Endothelial cell of umbilical vein (primary cell): Measurements from ENCODE around the gene SERPINF2. TPM values are rescaled to one million over a fixed set of nuclear protein-coding genes. Genes with fewer than 3 reads are reported as not detected.

Source experiments
- BruUV-seq: library from RNA; stranded (reverse); fragments of 400-500 nt; replicated peaks from 2 replicates; lab custom pipeline; 2021; lab: Mats Ljungman, UMichigan
- CTCF ChIA-PET: fragments of 300-600, 350-600 bp; sonication (Branson Sonifier 250); formaldehyde crosslinking; loops from one replicate; lab custom pipeline; 2021; ENCODE audit warnings: antibody characterized with exemption, inconsistent platforms; lab: Charles Lee
- POLR2A ChIA-PET: fragments of 300-600, 350-600 bp; sonication (Branson Sonifier 250); formaldehyde crosslinking; loops from one replicate; lab custom pipeline; 2021; ENCODE audit warnings: antibody characterized with exemption, inconsistent platforms; lab: Charles Lee
- DNase-seq: peaks from one replicate; pipeline ENCODE4 v3.0.0-alpha.2; 2011; ENCODE audit warnings: low read depth, low spot score
- FAIRE-seq: peaks from 2 replicates; lab custom pipeline; 2011; peaks lifted over from hg19 to GRCh38; lab: Jason Lieb, UNC
- H2AFZ ChIP-seq: 2 replicates; pipeline ENCODE4 v1.6.0; 2012; ENCODE audit warnings: low read depth, low read length, control low read depth, inconsistent platforms
- H3K27ac ChIP-seq: 2 replicates; pipeline ENCODE4 v1.5.1; 2011; ENCODE audit warnings: low read depth, mild to moderate bottlenecking, control low read depth, low read length, moderate library complexity; ENCODE audit not compliant: insufficient read depth
- H3K27me3 ChIP-seq, 2 experiments: 2 replicates each; pipeline versions ENCODE4 v1.6.0 to v1.6.1; 2011; ENCODE audit warnings: low read length in 2 of 2, mixed read lengths in 1 of 2; ENCODE audit not compliant: control insufficient read depth in 2 of 2, insufficient read depth in 2 of 2
- H3K36me3 ChIP-seq, 2 experiments: 2 replicates in 1 of 2; 3 replicates in 1 of 2; pipeline ENCODE4 v1.5.1; 2011; ENCODE audit warnings: low read length in 2 of 2, mild to moderate bottlenecking in 1 of 2, moderate library complexity in 1 of 2; ENCODE audit not compliant: control insufficient read depth in 2 of 2, insufficient read depth in 2 of 2; ENCODE audit errors: extremely low read depth in 1 of 2
- H3K4me1 ChIP-seq: 3 replicates; pipeline ENCODE4 v1.5.1; 2011; ENCODE audit warnings: mild to moderate bottlenecking, low read length; ENCODE audit not compliant: control insufficient read depth, insufficient read depth; ENCODE audit errors: extremely low read depth
- H3K4me2 ChIP-seq: 2 replicates; pipeline ENCODE4 v1.6.1; 2011; ENCODE audit warnings: low read length, control low read depth, mixed read lengths; ENCODE audit not compliant: insufficient read depth
- H3K4me3 ChIP-seq, 3 experiments: fragments of 200-600 bp in 1 of 3; sonication (generic), shearing (Covaris generic) in 1 of 3; replicated peaks in 1 of 3; 2 replicates each; pipeline ENCODE4 v1.5.1; 2011 to 2016; ENCODE audit warnings: control low read depth in 3 of 3, low read length in 3 of 3, mild to moderate bottlenecking in 2 of 3, inconsistent platforms in 1 of 3, low read depth in 1 of 3, moderate library complexity in 1 of 3; ENCODE audit not compliant: insufficient read depth in 1 of 3
- H3K79me2 ChIP-seq: 2 replicates; pipeline ENCODE4 v1.6.0; 2012; ENCODE audit warnings: low read length, inconsistent platforms; ENCODE audit not compliant: control insufficient read depth, insufficient read depth
- H3K9ac ChIP-seq: replicated peaks from 2 replicates; pipeline ENCODE3; 2011; ENCODE audit warnings: low read length, control low read depth; ENCODE audit not compliant: insufficient read depth; ENCODE audit errors: extremely low read depth
- H3K9me1 ChIP-seq: replicated peaks from 3 replicates; pipeline ENCODE4 v1.6.0; 2011; ENCODE audit warnings: mild to moderate bottlenecking, low read length; ENCODE audit not compliant: control insufficient read depth, insufficient read depth; ENCODE audit errors: extremely low read depth
- H3K9me3 ChIP-seq: replicated peaks from 2 replicates; pipeline ENCODE4 v1.5.1; 2012; ENCODE audit warnings: low read length, inconsistent platforms; ENCODE audit not compliant: control insufficient read depth, insufficient read depth
- H4K20me1 ChIP-seq: replicated peaks from 2 replicates; pipeline ENCODE3; 2011; ENCODE audit warnings: mild to moderate bottlenecking, low read length; ENCODE audit not compliant: control insufficient read depth, insufficient read depth; ENCODE audit errors: extremely low read depth
- EZH2 ChIP-seq: IDR thresholded peaks from 2 replicates; pipeline ENCODE4 v1.6.1; 2012; ENCODE audit warnings: borderline replicate concordance, low read depth, mild to moderate bottlenecking, moderate library complexity, low read length, inconsistent platforms; ENCODE audit not compliant: severe bottlenecking
- FOS ChIP-seq: IDR thresholded peaks from 2 replicates; pipeline ENCODE4 v1.6.1; 2011; ENCODE audit warnings: mild to moderate bottlenecking, low read length, moderate library complexity, borderline replicate concordance; ENCODE audit not compliant: insufficient read depth
- GATA2 ChIP-seq: IDR thresholded peaks from 2 replicates; pipeline ENCODE4 v1.7.0; 2011; ENCODE audit warnings: low read depth, mild to moderate bottlenecking, moderate library complexity, mixed read lengths, low read length; ENCODE audit not compliant: insufficient read length, insufficient read depth
- JUN ChIP-seq: IDR thresholded peaks from 2 replicates; pipeline ENCODE4 v1.6.1; 2011; ENCODE audit warnings: borderline replicate concordance, low read depth; ENCODE audit not compliant: insufficient read length, insufficient read depth
- MYC ChIP-seq: IDR thresholded peaks from one replicate; pipeline ENCODE4 v1.6.1; 2011; ENCODE audit warnings: mild to moderate bottlenecking, low read depth, low read length
- POLR2A ChIP-seq: IDR thresholded peaks from 2 replicates; pipeline ENCODE4 v1.6.1; 2012; ENCODE audit warnings: low read depth, mild to moderate bottlenecking, control low read depth, low read length
- POLR2AphosphoS5 ChIP-seq: IDR thresholded peaks from 2 replicates; pipeline ENCODE4 v1.6.1; 2012; ENCODE audit warnings: low read depth, mild to moderate bottlenecking, control low read depth, low read length, moderate library complexity; ENCODE audit not compliant: insufficient read depth
- dilution Hi-C: fragments of 300-500 bp; cut with MboI; formaldehyde crosslinking; loops from one replicate; pipeline ENCODE4 v1.15.0; 2019; ENCODE audit warnings: low sequenced_read_pairs; ENCODE audit not compliant: extremely low pct_ligation_motif_present
- intact Hi-C: fragments of 100-400 bp; cut with micrococcal nuclease; formaldehyde crosslinking; loops from one replicate; pipeline ENCODE4 v1.10.0; 2022
- polyA plus RNA-seq, 4 experiments: library from polyadenylated mRNA; depleted of rRNA in 3 of 4; stranded (reverse) in 3 of 4; unstranded in 1 of 4; fragments of >200 nt; gene quantifications; 2 replicates each; pipeline versions ENCODE4 v1.2.1 to v1.2.3, GENCODE V29; 2011 to 2012; ENCODE audit warnings: missing spikeins in 1 of 4
- total RNA-seq: library from RNA; stranded (reverse); gene quantifications from 2 replicates; pipeline ENCODE4 v1.2.3, GENCODE V29; 2021
- TF ChIP-seq, protein P1 (sequence below), 2 donors: IDR thresholded peaks; 1 replicate in 1 of 2; 2 replicates in 1 of 2; pipeline ENCODE4 v1.5.1; 2011; ENCODE audit warnings: low read length in 2 of 2, mild to moderate bottlenecking in 2 of 2, moderate library complexity in 2 of 2, control low read depth in 1 of 2, inconsistent platforms in 1 of 2, low read depth in 1 of 2; ENCODE audit not compliant: insufficient read depth in 1 of 2; ENCODE audit errors: extremely low read depth in 1 of 2
- TF ChIP-seq, protein P2 (sequence below): IDR thresholded peaks from 2 replicates; pipeline ENCODE4 v1.6.1; 2011; ENCODE audit not compliant: insufficient read depth, insufficient read length

Gene SERPINF2
- total and polyA plus RNA-seq, 2 donors (not counting 3 experiments of a cell fraction or from before 2014, with no cell fraction given) = 0.03 TPM; not detected in 1

DNA sequence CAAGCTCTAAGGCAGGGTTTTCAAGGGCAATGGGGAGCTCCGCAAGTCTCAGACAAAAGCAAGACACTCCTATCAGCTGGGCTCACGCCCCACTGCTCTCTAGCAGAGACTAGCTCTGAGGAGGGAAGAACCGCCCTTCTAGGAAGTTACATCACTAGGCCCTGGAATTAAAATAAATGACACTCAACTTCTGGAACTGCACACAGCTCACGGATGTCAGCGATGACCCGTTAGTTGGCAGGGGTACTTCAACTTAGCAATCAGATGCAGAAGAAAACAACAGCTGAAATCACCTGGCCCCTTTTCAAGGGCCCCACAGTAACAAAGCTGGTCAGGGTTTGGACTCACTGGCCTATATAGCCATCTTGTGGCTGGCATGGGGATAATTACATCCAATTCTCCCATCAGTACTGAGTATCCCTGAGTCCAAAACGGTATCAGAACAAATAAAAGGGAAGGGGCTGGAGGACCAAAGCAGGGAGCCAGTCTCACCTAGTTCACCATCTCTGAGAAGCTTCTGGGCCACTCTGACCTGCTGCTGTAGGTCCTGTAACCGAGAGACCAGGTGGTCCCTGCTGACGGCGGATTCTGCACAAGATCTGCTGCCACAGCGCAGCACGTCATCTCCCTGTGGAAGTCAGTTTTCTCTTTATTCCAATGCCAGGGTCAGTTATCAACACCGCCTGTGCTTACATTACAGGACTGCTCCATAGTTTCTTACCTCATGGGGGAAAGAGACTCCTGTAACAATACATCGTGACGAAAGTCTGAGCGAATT, 41.4 kb downstream of the SERPINF2 start:
- Histone ChIP-seq H3K36me3 (peaks cover 2% of the 10 kb centered on the region in 2 experiments), H2AFZ (no peak overlapping the region), H3K27me3 (no peaks in the 10 kb centered on the region), H4K20me1 (no peaks in the 10 kb centered on the region), H3K4me3 (no peak overlapping the region), H3K9me3 (no peaks in the 10 kb centered on the region), H3K9ac (no peak overlapping the region), H3K9me1 (no peaks in the 10 kb centered on the region), H3K4me2 (no peak overlapping the region), H3K79me2 (no peaks in the 10 kb centered on the region), H3K27ac (peak overlapping the region; percentile 19), H3K4me1 (peaks cover 21% of the 10 kb centered on the region)
- ChIA-PET CTCF (interaction anchor here (0.8 to 8.8 kb wide), 29 partner anchors 10 to 210 kb away, joined by 3 to 262 read pairs (median 5); partner anchors contain the start of genes SERPINF1 and WDR81), POLR2A (interaction anchor here (0.6 to 2.8 kb wide), 3 partner anchors 62 to 71 kb away, joined by 3 to 16 read pairs (median 4); no protein-coding TSS in a partner anchor)
- no TSS peak for BruUV-seq
- intact Hi-C loops = loop anchor here (1.0 kb wide), 2 partner anchors 64 to 115 kb away; no protein-coding TSS in a partner anchor
- DNase-seq = peak; percentile 80
- FAIRE-seq = peak; percentile 79
- dilution Hi-C loops = no loop called here
- TF ChIP-seq EZH2 = no peak
- TF ChIP-seq, protein P1, sequence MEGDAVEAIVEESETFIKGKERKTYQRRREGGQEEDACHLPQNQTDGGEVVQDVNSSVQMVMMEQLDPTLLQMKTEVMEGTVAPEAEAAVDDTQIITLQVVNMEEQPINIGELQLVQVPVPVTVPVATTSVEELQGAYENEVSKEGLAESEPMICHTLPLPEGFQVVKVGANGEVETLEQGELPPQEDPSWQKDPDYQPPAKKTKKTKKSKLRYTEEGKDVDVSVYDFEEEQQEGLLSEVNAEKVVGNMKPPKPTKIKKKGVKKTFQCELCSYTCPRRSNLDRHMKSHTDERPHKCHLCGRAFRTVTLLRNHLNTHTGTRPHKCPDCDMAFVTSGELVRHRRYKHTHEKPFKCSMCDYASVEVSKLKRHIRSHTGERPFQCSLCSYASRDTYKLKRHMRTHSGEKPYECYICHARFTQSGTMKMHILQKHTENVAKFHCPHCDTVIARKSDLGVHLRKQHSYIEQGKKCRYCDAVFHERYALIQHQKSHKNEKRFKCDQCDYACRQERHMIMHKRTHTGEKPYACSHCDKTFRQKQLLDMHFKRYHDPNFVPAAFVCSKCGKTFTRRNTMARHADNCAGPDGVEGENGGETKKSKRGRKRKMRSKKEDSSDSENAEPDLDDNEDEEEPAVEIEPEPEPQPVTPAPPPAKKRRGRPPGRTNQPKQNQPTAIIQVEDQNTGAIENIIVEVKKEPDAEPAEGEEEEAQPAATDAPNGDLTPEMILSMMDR (IDR thresholded peaks at IDR 0.05; ENCODE audit: extremely low read depth in 1 of 2, insufficient read depth in 1 of 2, low read depth in 1 of 2, low read length in 2 of 2) = peak; percentile 49 to 63

DNA sequence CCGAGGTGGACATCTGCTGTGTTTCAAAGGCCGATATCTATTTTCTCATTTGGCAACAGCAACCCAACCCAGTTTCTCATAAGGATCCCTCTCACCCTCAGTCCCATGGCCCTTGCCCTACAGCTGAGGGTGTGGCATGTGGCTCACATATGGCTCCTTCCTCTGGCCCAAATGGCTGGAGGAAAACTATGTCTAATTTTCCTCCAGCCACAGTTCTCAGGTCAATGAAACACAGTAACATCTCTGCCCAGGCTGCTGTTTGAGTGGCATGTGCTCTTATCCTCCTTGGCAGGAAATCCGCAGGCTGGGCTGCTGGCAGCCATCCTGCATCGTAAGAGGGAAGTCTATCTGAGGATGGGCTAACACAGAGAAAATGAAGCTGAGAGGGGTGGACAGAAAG, 43.3 kb downstream of the SERPINF2 start:
- ChIA-PET CTCF (interaction anchor here (0.6 to 8.8 kb wide), 4 partner anchors 26 to 117 kb away, joined by 3 to 262 read pairs (median 7); partner anchors contain the start of gene WDR81), POLR2A (no interaction called here)
- intact Hi-C loops (no loop called here), dilution Hi-C loops (no loop called here)
- Histone ChIP-seq H2AFZ (no peak overlapping the region), H3K9ac (no peak overlapping the region), H3K4me1 (peaks cover 13% of the 10 kb centered on the region), H3K9me1 (no peaks in the 10 kb centered on the region), H3K27ac (no peak overlapping the region), H3K4me3 (no peak overlapping the region), H3K4me2 (no peak overlapping the region), H3K9me3 (no peaks in the 10 kb centered on the region), H3K27me3 (no peaks in the 10 kb centered on the region), H3K79me2 (no peaks in the 10 kb centered on the region), H4K20me1 (no peaks in the 10 kb centered on the region), H3K36me3 (peaks cover 2% of the 10 kb centered on the region in 2 experiments)
- DNase-seq (no peak), FAIRE-seq (no peak)
- BruUV-seq = no TSS peak
- TF ChIP-seq GATA2 (no peak), POLR2A (no peak), POLR2AphosphoS5 (no peak), FOS (no peak), JUN (no peak), MYC (no peak), EZH2 (no peak)
- TF ChIP-seq, protein P1 (IDR thresholded peaks at IDR 0.05; ENCODE audit: extremely low read depth in 1 of 2, insufficient read depth in 1 of 2, low read depth in 1 of 2, low read length in 2 of 2) = no peak
- TF ChIP-seq, protein P2, sequence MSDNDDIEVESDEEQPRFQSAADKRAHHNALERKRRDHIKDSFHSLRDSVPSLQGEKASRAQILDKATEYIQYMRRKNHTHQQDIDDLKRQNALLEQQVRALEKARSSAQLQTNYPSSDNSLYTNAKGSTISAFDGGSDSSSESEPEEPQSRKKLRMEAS = no peak
